ENCODE measurements around the gene HSD17B3. TPM values are rescaled to one million over a fixed set of nuclear protein-coding genes. Genes with fewer than 3 reads are reported as not detected.

The HSD17B3 gene
- polyA plus RNA-seq, 1 of the 3 experiments (the other 2 are of a cell fraction) = 0.51 TPM

DNA sequence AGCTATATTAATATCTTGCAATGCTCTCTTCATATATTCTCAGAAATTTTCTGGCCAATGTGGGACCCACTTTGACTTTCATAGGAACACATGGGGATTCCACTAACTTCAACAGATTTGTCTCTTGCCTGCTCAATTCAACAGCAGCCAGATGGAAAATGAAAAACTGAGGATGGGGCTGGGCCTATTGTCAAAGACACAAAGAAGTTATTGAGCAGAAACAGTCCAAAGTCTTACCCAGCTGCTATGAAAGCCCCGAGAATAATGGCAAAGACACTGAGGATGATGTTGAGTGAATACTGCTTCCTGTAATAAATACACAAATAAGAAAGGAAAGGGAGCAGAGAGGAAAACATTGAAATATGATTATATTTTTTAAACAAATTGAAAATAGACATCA is 48.9 kb upstream of the HSD17B3 start:
- ChIA-PET POLR2A (no interaction called here), CTCF (interaction anchor here (1.0 to 1.1 kb wide), 2 partner anchors 14 to 316 kb away, joined by 3 to 4 read pairs; no protein-coding TSS in a partner anchor)
- Histone ChIP-seq H3F3A (replicated peaks; ENCODE audit: insufficient read depth) (peaks cover 8% of the 10 kb centered on the region), H3K9ac (no peak overlapping the region), H3K27me3 (ENCODE audit: insufficient read depth) (no peaks in the 10 kb centered on the region), H3K4me2 (no peak overlapping the region), H3K9me3 (peaks cover 8% of the 10 kb centered on the region; the same call in 1 of the 2 replicates), H3K4me3 (ENCODE audit: low read depth in 2 of 2, low read length in 1 of 2) (no peak overlapping the region), H3K36me3 (replicated peaks in 1 of 2; ENCODE audit: control insufficient read depth in 1 of 2, insufficient read depth in 2 of 2, low read length in 1 of 2) (peaks cover 18 to 48% of the 10 kb centered on the region in 2 experiments), H2AFZ (ENCODE audit: low read depth) (no peak overlapping the region), H3K9me2 (no peaks in the 10 kb centered on the region), H3K4me1 (ENCODE audit: control insufficient read depth in 1 of 2, insufficient read depth in 2 of 2, low read depth in 1 of 2, low read length in 1 of 2) (no peaks in the 10 kb centered on the region), H3K27ac (ENCODE audit: low read depth in 2 of 2, low read length in 1 of 2) (no peak overlapping the region), H3K79me2 (ENCODE audit: insufficient read depth) (no peaks in the 10 kb centered on the region), H4K20me1 (ENCODE audit: insufficient read depth) (no peaks in the 10 kb centered on the region)
- no peak for DNase-seq
- TF ChIP-seq, protein P1, sequence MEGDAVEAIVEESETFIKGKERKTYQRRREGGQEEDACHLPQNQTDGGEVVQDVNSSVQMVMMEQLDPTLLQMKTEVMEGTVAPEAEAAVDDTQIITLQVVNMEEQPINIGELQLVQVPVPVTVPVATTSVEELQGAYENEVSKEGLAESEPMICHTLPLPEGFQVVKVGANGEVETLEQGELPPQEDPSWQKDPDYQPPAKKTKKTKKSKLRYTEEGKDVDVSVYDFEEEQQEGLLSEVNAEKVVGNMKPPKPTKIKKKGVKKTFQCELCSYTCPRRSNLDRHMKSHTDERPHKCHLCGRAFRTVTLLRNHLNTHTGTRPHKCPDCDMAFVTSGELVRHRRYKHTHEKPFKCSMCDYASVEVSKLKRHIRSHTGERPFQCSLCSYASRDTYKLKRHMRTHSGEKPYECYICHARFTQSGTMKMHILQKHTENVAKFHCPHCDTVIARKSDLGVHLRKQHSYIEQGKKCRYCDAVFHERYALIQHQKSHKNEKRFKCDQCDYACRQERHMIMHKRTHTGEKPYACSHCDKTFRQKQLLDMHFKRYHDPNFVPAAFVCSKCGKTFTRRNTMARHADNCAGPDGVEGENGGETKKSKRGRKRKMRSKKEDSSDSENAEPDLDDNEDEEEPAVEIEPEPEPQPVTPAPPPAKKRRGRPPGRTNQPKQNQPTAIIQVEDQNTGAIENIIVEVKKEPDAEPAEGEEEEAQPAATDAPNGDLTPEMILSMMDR (IDR thresholded peaks at IDR 0.05) = no peak
- no peak for TF ChIP-seq FOSL2 (IDR thresholded peaks at IDR 0.05; ENCODE audit: borderline replicate concordance, low read depth)
- TF ChIP-seq, protein P2, sequence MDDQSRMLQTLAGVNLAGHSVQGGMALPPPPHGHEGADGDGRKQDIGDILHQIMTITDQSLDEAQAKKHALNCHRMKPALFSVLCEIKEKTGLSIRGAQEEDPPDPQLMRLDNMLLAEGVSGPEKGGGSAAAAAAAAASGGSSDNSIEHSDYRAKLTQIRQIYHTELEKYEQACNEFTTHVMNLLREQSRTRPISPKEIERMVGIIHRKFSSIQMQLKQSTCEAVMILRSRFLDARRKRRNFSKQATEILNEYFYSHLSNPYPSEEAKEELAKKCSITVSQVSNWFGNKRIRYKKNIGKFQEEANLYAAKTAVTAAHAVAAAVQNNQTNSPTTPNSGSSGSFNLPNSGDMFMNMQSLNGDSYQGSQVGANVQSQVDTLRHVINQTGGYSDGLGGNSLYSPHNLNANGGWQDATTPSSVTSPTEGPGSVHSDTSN (IDR thresholded peaks at IDR 0.05) = no peak
- TF ChIP-seq SMC3 (IDR thresholded peaks at IDR 0.05; ENCODE audit: low read depth, low read length) = no peak
- no peak for TF ChIP-seq FOXJ3 (CRISPR knock-in tag; IDR thresholded peaks at IDR 0.05)
- no peak for TF ChIP-seq EZH2phosphoT487 (IDR thresholded peaks at IDR 0.05; ENCODE audit: borderline replicate concordance, low read depth)
- no peak for TF ChIP-seq RXRA (IDR thresholded peaks at IDR 0.05; ENCODE audit: borderline replicate concordance, low read depth)
- TF ChIP-seq MEF2A (IDR thresholded peaks at IDR 0.05; ENCODE audit: borderline replicate concordance, low read depth) = no peak
- no peak for TF ChIP-seq JUND (IDR thresholded peaks at IDR 0.05)
- TF ChIP-seq ELF1 (IDR thresholded peaks at IDR 0.05) = no peak
- no peak for TF ChIP-seq CHD2 (IDR thresholded peaks at IDR 0.05; ENCODE audit: low read length, partially characterized antibody)
- TF ChIP-seq NFIC (IDR thresholded peaks at IDR 0.05; ENCODE audit: borderline replicate concordance) = no peak
- WGBS (ENCODE audit: low lambda C conversion rate) = 100% methylated on average over 1 of the region's 1 CpG

DNA sequence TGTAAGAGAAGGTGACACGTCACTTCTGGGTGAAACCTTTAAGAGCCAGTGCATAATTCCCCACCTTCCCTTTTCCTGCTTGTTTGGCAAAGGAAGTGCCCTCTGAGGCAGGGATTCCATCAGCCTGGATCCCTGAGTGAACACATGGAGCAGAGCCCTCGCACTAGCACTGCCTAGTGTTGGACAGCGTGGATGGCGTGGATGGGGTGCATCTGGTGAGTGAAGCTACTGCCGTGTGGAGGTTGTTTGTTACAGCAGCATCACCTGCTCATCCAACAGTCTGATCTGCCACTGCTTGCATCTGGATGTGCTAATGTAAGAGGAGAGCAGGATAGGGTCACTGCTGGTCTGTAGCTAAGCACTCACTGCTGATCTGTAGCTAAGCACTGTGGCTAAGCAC is 46.3 kb upstream of the HSD17B3 start:
- Histone ChIP-seq H3K36me3 (replicated peaks in 1 of 2; ENCODE audit: control insufficient read depth in 1 of 2, insufficient read depth in 2 of 2, low read length in 1 of 2) (peaks cover 17 to 38% of the 10 kb centered on the region in 2 experiments), H3K4me3 (ENCODE audit: low read depth in 2 of 2, low read length in 1 of 2) (no peak overlapping the region), H3F3A (replicated peaks; ENCODE audit: insufficient read depth) (peaks cover 30% of the 10 kb centered on the region), H3K4me1 (ENCODE audit: control insufficient read depth in 1 of 2, insufficient read depth in 2 of 2, low read depth in 1 of 2, low read length in 1 of 2) (peaks cover 2 to 17% of the 10 kb centered on the region in 2 experiments; a peak in 3 of 4 replicates), H3K4me2 (no peak overlapping the region), H3K9me3 (peaks cover 8% of the 10 kb centered on the region; the same call in 1 of the 2 replicates), H2AFZ (ENCODE audit: low read depth) (no peak overlapping the region), H4K20me1 (ENCODE audit: insufficient read depth) (no peaks in the 10 kb centered on the region), H3K27me3 (ENCODE audit: insufficient read depth) (no peaks in the 10 kb centered on the region), H3K9ac (no peak overlapping the region), H3K27ac (ENCODE audit: low read depth in 2 of 2, low read length in 1 of 2) (no peak overlapping the region), H3K9me2 (no peaks in the 10 kb centered on the region), H3K79me2 (ENCODE audit: insufficient read depth) (no peaks in the 10 kb centered on the region)
- POLR2A ChIA-PET = no interaction called here
- CTCF ChIA-PET = interaction anchor here (1.0 to 2.9 kb wide), 3 partner anchors 21 to 318 kb away, joined by 3 to 11 read pairs (median 4); no protein-coding TSS in a partner anchor
- TF ChIP-seq, protein P2 (IDR thresholded peaks at IDR 0.05) = no peak
- TF ChIP-seq RXRA (IDR thresholded peaks at IDR 0.05; ENCODE audit: borderline replicate concordance, low read depth) = no peak
- no peak for TF ChIP-seq FOXJ3 (CRISPR knock-in tag; IDR thresholded peaks at IDR 0.05)
- TF ChIP-seq, protein P3, sequence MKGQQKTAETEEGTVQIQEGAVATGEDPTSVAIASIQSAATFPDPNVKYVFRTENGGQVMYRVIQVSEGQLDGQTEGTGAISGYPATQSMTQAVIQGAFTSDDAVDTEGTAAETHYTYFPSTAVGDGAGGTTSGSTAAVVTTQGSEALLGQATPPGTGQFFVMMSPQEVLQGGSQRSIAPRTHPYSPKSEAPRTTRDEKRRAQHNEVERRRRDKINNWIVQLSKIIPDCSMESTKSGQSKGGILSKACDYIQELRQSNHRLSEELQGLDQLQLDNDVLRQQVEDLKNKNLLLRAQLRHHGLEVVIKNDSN (IDR thresholded peaks at IDR 0.05; ENCODE audit: borderline replicate concordance, low read depth) = no peak
- TF ChIP-seq FOXM1 (IDR thresholded peaks at IDR 0.05; ENCODE audit: low read depth) = no peak
- no peak for TF ChIP-seq POLR2AphosphoS5 (IDR thresholded peaks at IDR 0.05; ENCODE audit: low read depth, low read length)
- TF ChIP-seq TCF12 (IDR thresholded peaks at IDR 0.05) = no peak
- TF ChIP-seq RAD21 (IDR thresholded peaks at IDR 0.05; ENCODE audit: low read length) = no peak
- WGBS (ENCODE audit: low lambda C conversion rate) = 96% methylated on average over 4 of the region's 5 CpGs
- DNase-seq = no peak

Data from SK-N-SH (cell line).